ENCODE data around the gene BNIP5. TPM values are rescaled to one million over a fixed set of nuclear protein-coding genes. Genes with fewer than 3 reads are reported as not detected.

Gene BNIP5
- total and polyA plus RNA-seq, 2 of the 13 experiments (the other 11 are each of a cell fraction or from before 2014, with no cell fraction given), result not detected

- no peak for TF ChIP-seq CEBPZ (IDR thresholded peaks at IDR 0.05; ENCODE audit: low read length)
Observed at GRCh38 chr6:36374194-36374593, 37.5 kb upstream of the BNIP5 start (continued).

- Histone ChIP-seq H3K9ac (ENCODE audit: insufficient read depth, low read depth, low read length) (no peak overlapping the region), H3K4me3 (replicated peaks in 1 of 3; ENCODE audit: insufficient read depth in 1 of 3, low read depth in 2 of 3, low read length in 3 of 3) (no peak overlapping the region), H3K27ac (ENCODE audit: extremely low read length, insufficient read depth, low read length) (no peak overlapping the region), H3K4me2 (ENCODE audit: low read depth, low read length) (no peak overlapping the region), H3K9me3 (ENCODE audit: low read length) (no peaks in the 10 kb centered on the region), H4K20me1 (ENCODE audit: insufficient read depth, low read length) (no peaks in the 10 kb centered on the region), H2AFZ (ENCODE audit: low read length) (no peak overlapping the region), H3K27me3 (ENCODE audit: control insufficient read depth in 1 of 2, insufficient read depth in 2 of 2, low read length in 2 of 2) (peaks cover 3 to 41% of the 10 kb centered on the region in 2 experiments), H3K36me3 (replicated peaks in 1 of 2; ENCODE audit: control insufficient read depth in 1 of 2, insufficient read depth in 2 of 2, low read length in 2 of 2) (no peaks in the 10 kb centered on the region), H3K4me1 (ENCODE audit: insufficient read depth, low read length) (no peaks in the 10 kb centered on the region), H3K79me2 (ENCODE audit: insufficient read depth, low read length) (no peaks in the 10 kb centered on the region)
- ChIA-PET CTCF (ENCODE audit: low intra/inter-chr PET ratio, low total read pairs) (no interaction called here), POLR2A (no interaction called here)
- under 1% methylated on average over 13 of the region's 15 CpGs for WGBS (ENCODE audit: low lambda C conversion rate)
- ATAC-seq, result peak; percentile 55
- in situ Hi-C loops (cut with HindIII; ENCODE audit: extremely low pct_ligation_motif_present, low pct_unique_long_range_greater_than_20kb) (no loop called here), intact Hi-C loops (cut with micrococcal nuclease; ENCODE audit: unreplicated experiment) (no loop called here)
- no peak for FAIRE-seq
- DNase-seq (ENCODE audit: low spot score), result no peak
- BruUV-seq (replicated peaks), result no TSS peak
- TF ChIP-seq KLF15 (CRISPR knock-in tag; IDR thresholded peaks at IDR 0.05; ENCODE audit: borderline replicate concordance) (no peak), ATRX (CRISPR knock-in tag; IDR thresholded peaks at IDR 0.05; ENCODE audit: borderline replicate concordance) (no peak), ZNF646 (CRISPR knock-in tag; IDR thresholded peaks at IDR 0.05) (no peak), SP1 (IDR thresholded peaks at IDR 0.05) (no peak), SP1 (CRISPR knock-in tag; IDR thresholded peaks at IDR 0.05) (no peak), ZNF546 (CRISPR knock-in tag; conservative IDR thresholded peaks at IDR 0.05) (no peak), EEA1 (CRISPR knock-in tag; IDR thresholded peaks at IDR 0.05; ENCODE audit: borderline replicate concordance) (no peak), ATAD3A (CRISPR knock-in tag; IDR thresholded peaks at IDR 0.05) (no peak), DNMT3B (CRISPR knock-in tag; conservative IDR thresholded peaks at IDR 0.05) (no peak), FOXO4 (CRISPR knock-in tag; conservative IDR thresholded peaks at IDR 0.05) (no peak)
Observed at GRCh38 chr6:36373368-36374019, 36.8 kb upstream of the BNIP5 start.

All from HepG2 (cell line).